Tibial nerve (tissue), 4 donors: ENCODE results near the gene GAP43.

Source experiments
- EP300 ChIP-seq, 2 donors: sonication (generic); formaldehyde crosslinking; IDR thresholded peaks; one replicate each; pipeline ENCODE4 v1.6.1; 2017; ENCODE audit warnings: antibody characterized with exemption in 2 of 2, mild to moderate bottlenecking in 1 of 2
- TF ChIP-seq, protein P1 (sequence below), 5 experiments: fragments of 200-600 bp in 3 of 5; fragments of 450-650 bp in 2 of 5; sonication (generic) in 3 of 5; IDR thresholded peaks; one replicate each; pipeline ENCODE4 v1.5.1; 2016 to 2019; ENCODE audit warnings: antibody characterized with exemption in 5 of 5, mild to moderate bottlenecking in 3 of 5, moderate library complexity in 2 of 5

GRCh38 chr3:115602194-115602593, 21.1 kb upstream of the GAP43 start:
- TF ChIP-seq EP300 (IDR thresholded peaks at IDR 0.05): no peak
- TF ChIP-seq, protein P1, sequence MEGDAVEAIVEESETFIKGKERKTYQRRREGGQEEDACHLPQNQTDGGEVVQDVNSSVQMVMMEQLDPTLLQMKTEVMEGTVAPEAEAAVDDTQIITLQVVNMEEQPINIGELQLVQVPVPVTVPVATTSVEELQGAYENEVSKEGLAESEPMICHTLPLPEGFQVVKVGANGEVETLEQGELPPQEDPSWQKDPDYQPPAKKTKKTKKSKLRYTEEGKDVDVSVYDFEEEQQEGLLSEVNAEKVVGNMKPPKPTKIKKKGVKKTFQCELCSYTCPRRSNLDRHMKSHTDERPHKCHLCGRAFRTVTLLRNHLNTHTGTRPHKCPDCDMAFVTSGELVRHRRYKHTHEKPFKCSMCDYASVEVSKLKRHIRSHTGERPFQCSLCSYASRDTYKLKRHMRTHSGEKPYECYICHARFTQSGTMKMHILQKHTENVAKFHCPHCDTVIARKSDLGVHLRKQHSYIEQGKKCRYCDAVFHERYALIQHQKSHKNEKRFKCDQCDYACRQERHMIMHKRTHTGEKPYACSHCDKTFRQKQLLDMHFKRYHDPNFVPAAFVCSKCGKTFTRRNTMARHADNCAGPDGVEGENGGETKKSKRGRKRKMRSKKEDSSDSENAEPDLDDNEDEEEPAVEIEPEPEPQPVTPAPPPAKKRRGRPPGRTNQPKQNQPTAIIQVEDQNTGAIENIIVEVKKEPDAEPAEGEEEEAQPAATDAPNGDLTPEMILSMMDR (IDR thresholded peaks at IDR 0.05): no peak
